HG02642 (cell line): ENCODE results near the gene CBLN1.

Source experiments
- ATAC-seq: cut with Tn5 transposase; IDR thresholded peaks from one replicate; pipeline ENCODE4 v1.9.1; 2021; ENCODE audit warnings: mild to moderate bottlenecking; ENCODE audit not compliant: unreplicated experiment, poor library complexity

Gene CBLN1

GRCh38 chr16:49281480-49281842, at the start of gene CBLN1:
Gene CBLN1, minus strand, starts transcription at chr16:49281838. Its CDS starts 373 bp downstream, at chr16:49281465.
- peak; percentile 20 for ATAC-seq

- no peak for ATAC-seq
Measured at GRCh38 chr16:49330562-49331201, 49.0 kb upstream of the CBLN1 start.

- ATAC-seq, result no peak
Measured at GRCh38 chr16:49328325-49328724, 46.7 kb upstream of the CBLN1 start.

- no peak for ATAC-seq
Measured at GRCh38 chr16:49327466-49327865, 45.8 kb upstream of the CBLN1 start.

GRCh38 chr16:49324703-49325102, 43.1 kb upstream of the CBLN1 start:
- no peak for ATAC-seq

- no peak for ATAC-seq
Measured at GRCh38 chr16:49315602-49316001, 34.0 kb upstream of the CBLN1 start.

GRCh38 chr16:49312389-49312985, 30.8 kb upstream of the CBLN1 start:
- no peak for ATAC-seq

- ATAC-seq, result no peak
Measured at GRCh38 chr16:49311823-49312222, 30.2 kb upstream of the CBLN1 start.

- ATAC-seq, result no peak
Measured at GRCh38 chr16:49307176-49307575, 25.5 kb upstream of the CBLN1 start.

- no peak for ATAC-seq
Measured at GRCh38 chr16:49305406-49305805, 23.8 kb upstream of the CBLN1 start.

GRCh38 chr16:49292413-49292812, 10.8 kb upstream of the CBLN1 start:
- ATAC-seq, result no peak

- no peak for ATAC-seq
Measured at GRCh38 chr16:49287572-49287971, 5.9 kb upstream of the CBLN1 start.

GRCh38 chr16:49284962-49285361, 3.3 kb upstream of the CBLN1 start:
- no peak for ATAC-seq

- ATAC-seq, result no peak
Measured at GRCh38 chr16:49283376-49284049, 1.9 kb upstream of the CBLN1 start.

GRCh38 chr16:49282690-49283375, 1.2 kb upstream of the CBLN1 start:
- ATAC-seq, result no peak

- ATAC-seq, result peak; percentile 80
Measured at GRCh38 chr16:49281843-49282642, 405 bp upstream of the CBLN1 start.

- ATAC-seq, result no peak
Measured at GRCh38 chr16:49280841-49281371, 732 bp downstream of the CBLN1 start.

GRCh38 chr16:49280105-49280741, 1.4 kb downstream of the CBLN1 start:
- ATAC-seq, result no peak

- no peak for ATAC-seq
Measured at GRCh38 chr16:49278944-49279725, 2.5 kb downstream of the CBLN1 start.
